Activated T-helper 1 cell treated with anti-CD3 and anti-CD28 coated beads, Interleukin-12 subunit alpha, Interleukin-12 subunit beta, Interleukin-2, Interleukin-4 antibody, amounts not matched to agents 30 ng/mL and 10 ng/mL and 1 ng/mL, durations not matched to agents 14 hours and 24 hours and 36 hours (primary cell): ENCODE measurements around the gene SMAGP. TPM values are rescaled to one million over a fixed set of nuclear protein-coding genes. Genes with fewer than 3 reads are reported as not detected.

Experiments used
- DNase-seq: peaks from one replicate; pipeline ENCODE4 v3.0.0; 2021; ENCODE audit warnings: low spot score
- H3K27ac Mint-ChIP-seq: one replicate; pipeline ENCODE4 v1.8.0; 2021; ENCODE audit warnings: mild to moderate bottlenecking, mixed read lengths
- H3K27me3 Mint-ChIP-seq: one replicate; pipeline ENCODE4 v1.8.0; 2022; ENCODE audit warnings: mild to moderate bottlenecking, moderate library complexity, mixed read lengths; ENCODE audit not compliant: insufficient read depth
- H3K36me3 Mint-ChIP-seq: one replicate; pipeline ENCODE4 v1.8.0; 2021; ENCODE audit warnings: low read depth, mixed read lengths
- H3K4me1 Mint-ChIP-seq: one replicate; pipeline ENCODE4 v1.8.0; 2021; ENCODE audit warnings: low read depth, mixed read lengths
- H3K4me3 Mint-ChIP-seq: one replicate; pipeline ENCODE4 v1.8.0; 2021; ENCODE audit warnings: mild to moderate bottlenecking, moderate library complexity, mixed read lengths
- H3K9me3 Mint-ChIP-seq: one replicate; pipeline ENCODE4 v1.8.0; 2021; ENCODE audit warnings: mixed read lengths
- intact Hi-C: fragments of 100-400 bp; cut with micrococcal nuclease; formaldehyde crosslinking; loops from one replicate; pipeline ENCODE4 v1.15.1; 2024
- total RNA-seq: library from RNA; stranded (reverse); gene quantifications from 2 replicates; pipeline ENCODE4 v1.2.3, GENCODE V29; 2022

The SMAGP gene
- total RNA-seq, 1 donor from 2014 or later = 0.16 TPM

DNA sequence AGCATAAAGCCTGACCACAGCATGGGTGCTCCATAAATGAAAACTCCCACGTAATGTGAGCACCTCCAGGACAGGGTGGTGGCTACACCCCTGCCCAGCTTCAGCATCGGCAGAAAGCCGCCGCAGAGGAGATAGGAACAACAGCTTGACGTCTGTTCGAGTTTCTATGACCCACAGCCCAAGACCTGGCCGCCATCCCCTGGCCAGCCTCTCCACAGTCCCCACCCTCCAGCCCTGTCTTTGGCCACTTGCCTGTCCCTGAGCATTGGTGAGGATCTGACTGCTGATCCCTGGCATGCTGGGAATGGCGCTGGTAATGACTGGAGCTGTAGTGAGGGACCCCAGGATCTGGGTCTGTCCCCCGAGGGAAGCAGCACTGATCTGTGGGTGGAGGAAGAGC lies 73.7 kb downstream of the SMAGP start:
- H3K4me1 Mint-ChIP-seq = no peaks in the 10 kb centered on the region
- DNase-seq = no peak

DNA sequence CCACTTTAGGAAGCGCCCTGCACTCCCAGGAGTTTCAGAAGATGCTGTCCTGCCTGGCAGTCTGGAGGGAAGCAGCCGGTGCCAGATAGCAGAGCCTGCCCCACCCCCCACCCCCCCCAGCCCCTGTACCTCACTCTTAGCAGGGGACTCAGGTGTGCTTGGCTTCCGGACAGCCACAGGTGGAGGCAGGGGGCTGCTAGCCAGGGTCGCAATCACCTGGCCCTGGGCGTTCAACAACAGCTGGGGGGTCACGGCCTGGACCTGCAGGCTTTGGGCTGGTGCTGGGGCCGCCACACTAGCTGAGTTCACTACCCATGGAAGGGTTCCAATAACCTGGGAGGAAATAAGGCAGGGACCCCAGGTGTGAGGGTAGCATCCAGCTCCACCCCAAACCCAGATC lies 74.4 kb downstream of the SMAGP start:
- no peak overlapping the region for H3K4me3 Mint-ChIP-seq
- intact Hi-C loops = no loop called here

More for the DNA sequence above, 73.7 kb downstream of the SMAGP start:
- Mint-ChIP-seq H3K4me3 (no peak overlapping the region), H3K36me3 (no peaks in the 10 kb centered on the region), H3K27me3 (no peaks in the 10 kb centered on the region), H3K9me3 (no peaks in the 10 kb centered on the region), H3K27ac (no peak overlapping the region)
- intact Hi-C loops = no loop called here

More for the DNA sequence above, 74.4 kb downstream of the SMAGP start:
- Mint-ChIP-seq H3K36me3 (no peaks in the 10 kb centered on the region), H3K27ac (no peak overlapping the region), H3K27me3 (no peaks in the 10 kb centered on the region), H3K4me1 (no peaks in the 10 kb centered on the region), H3K9me3 (no peaks in the 10 kb centered on the region)
- no peak for DNase-seq

Other genes with a start within 250 kb of the SMAGP start
- gene SLC11A2, start 244.0 kb downstream of the SMAGP start, total RNA-seq = 56.9 and 63.9 TPM in 2 replicates
- 70.7 and 74.3 TPM in 2 replicates for gene LETMD1, start 222.1 kb downstream of the SMAGP start, total RNA-seq
- gene CSRNP2, start 186.8 kb downstream of the SMAGP start, total RNA-seq = 28.6 and 35.2 TPM in 2 replicates
- 49.1 and 49.8 TPM in 2 replicates for gene TFCP2, start 97.3 kb downstream of the SMAGP start, total RNA-seq
- 5.2 and 6.7 TPM in 2 replicates for gene POU6F1, start 52.4 kb downstream of the SMAGP start, total RNA-seq
- gene DAZAP2, start 31.6 kb downstream of the SMAGP start, total RNA-seq = 163 and 169 TPM in 2 replicates
- gene BIN2, start 53.8 kb upstream of the SMAGP start, total RNA-seq = 40.9 and 43.3 TPM in 2 replicates
- gene CELA1, start 76.3 kb upstream of the SMAGP start, total RNA-seq = not detected in 2 replicates
- gene GALNT6, start 121.0 kb upstream of the SMAGP start, total RNA-seq = 11.9 and 12.4 TPM in 2 replicates
- gene SLC4A8, start 154.4 kb upstream of the SMAGP start, total RNA-seq = 2.4 and 2.6 TPM in 2 replicates